Erythroblast (primary cell): ENCODE data around the gene SPG11.

ENCODE experiments used
- GATA1 ChIP-seq: IDR thresholded peaks from 2 replicates; pipeline ENCODE4 v1.6.1; 2011; ENCODE audit warnings: low read depth, mild to moderate bottlenecking, control low read depth, low read length, moderate library complexity
- POLR2A ChIP-seq: IDR thresholded peaks from 2 replicates; pipeline ENCODE4 v1.6.1; 2011; ENCODE audit warnings: mild to moderate bottlenecking, low read length

GRCh38 chr15:44593042-44593736 lies 70.3 kb downstream of the SPG11 start:
- no peak for TF ChIP-seq POLR2A
- no peak for TF ChIP-seq GATA1
